T47D (cell line): ENCODE results near the gene PRSS38.

ENCODE experiments used
- DNase-seq, 2 experiments: peaks; one replicate each; pipeline versions ENCODE4 v3.0.0 to v3.0.0-alpha.2; 2011 to 2012; ENCODE audit warnings: low read depth in 1 of 2, low spot score in 1 of 2
- JUND ChIP-seq: IDR thresholded peaks from 2 replicates; pipeline ENCODE4 v1.6.1; 2012; ENCODE audit warnings: low read depth
- in situ Hi-C: cut with HindIII; loops from 2 replicates; pipeline ENCODE4 v1.10.0; 2016; ENCODE audit warnings: low sequenced_read_pairs, low pct_unique_long_range_greater_than_20kb

PRSS38 gene

GRCh38 chr1:227773558-227773957, 41.9 kb upstream of the PRSS38 start:
- TF ChIP-seq JUND = no peak
- in situ Hi-C loops = no loop called here
- no peak for DNase-seq

GRCh38 chr1:227774051-227774731, 41.3 kb upstream of the PRSS38 start:
- in situ Hi-C loops = no loop called here
- no peak for TF ChIP-seq JUND
- DNase-seq = no peak

GRCh38 chr1:227774821-227775661, 40.4 kb upstream of the PRSS38 start:
- no peak for DNase-seq
- in situ Hi-C loops = no loop called here
- TF ChIP-seq JUND = no peak

- in situ Hi-C loops = no loop called here
- no peak for TF ChIP-seq JUND
- DNase-seq = no peak
Observed at GRCh38 chr1:227775841-227776240, 39.6 kb upstream of the PRSS38 start.

GRCh38 chr1:227776331-227776771, 39.1 kb upstream of the PRSS38 start:
- in situ Hi-C loops = no loop called here
- no peak for DNase-seq
- no peak for TF ChIP-seq JUND

- TF ChIP-seq JUND = no peak
- no peak for DNase-seq
- in situ Hi-C loops = no loop called here
Observed at GRCh38 chr1:227777156-227777555, 38.3 kb upstream of the PRSS38 start.

GRCh38 chr1:227777646-227778045, 37.8 kb upstream of the PRSS38 start:
- TF ChIP-seq JUND = no peak
- in situ Hi-C loops = no loop called here
- no peak for DNase-seq

GRCh38 chr1:227778401-227778947, 37.0 kb upstream of the PRSS38 start:
- in situ Hi-C loops = no loop called here
- no peak for DNase-seq

GRCh38 chr1:227779021-227779441, 36.4 kb upstream of the PRSS38 start:
- in situ Hi-C loops = no loop called here
- DNase-seq = no peak
- no peak for TF ChIP-seq JUND

More at GRCh38 chr1:227778401-227778947, 37.0 kb upstream of the PRSS38 start:
- TF ChIP-seq JUND = no peak

- no peak for TF ChIP-seq JUND
- in situ Hi-C loops = no loop called here
- DNase-seq = no peak
Observed at GRCh38 chr1:227779685-227780084, 35.8 kb upstream of the PRSS38 start.

- in situ Hi-C loops = no loop called here
- TF ChIP-seq JUND = no peak
- no peak for DNase-seq
Observed at GRCh38 chr1:227780101-227781044, 35.1 kb upstream of the PRSS38 start.

GRCh38 chr1:227781314-227781930, 34.1 kb upstream of the PRSS38 start:
- in situ Hi-C loops = no loop called here
- TF ChIP-seq JUND = no peak
- no peak for DNase-seq
